ENCODE results near the gene USP2. TPM values are rescaled to one million over a fixed set of nuclear protein-coding genes. Genes with fewer than 3 reads are reported as not detected.

Gene USP2
- 0.29 and 0.83 TPM in 2 replicates for total RNA-seq

GRCh38 chr11:119381181-119381988, at the start of gene USP2:
Gene USP2 (minus strand): TSS chr11:119381690. CDS start chr11:119373480, 8,210 bp downstream.

GRCh38 chr11:119422809-119423508, 41.5 kb upstream of the USP2 start, which contains the start of gene THY1:
Gene THY1 (minus strand): TSS chr11:119423172. CDS start chr11:119420905, 2,267 bp downstream.

GRCh38 chr11:119346605-119347004, 34.9 kb downstream of the USP2 start, which contains the start of gene MFRP:
Gene MFRP (minus strand): TSS chr11:119346705. CDS start chr11:119346513, 192 bp downstream.

GRCh38 chr11:119340335-119341221, 40.9 kb downstream of the USP2 start, which contains the start of gene C1QTNF5:
Gene C1QTNF5 (minus strand): TSS chr11:119340883. CDS start chr11:119340397, 486 bp downstream.

GRCh38 chr11:119334174-119334930, 47.1 kb downstream of the USP2 start, which contains the start of gene RNF26:
Gene RNF26 (plus strand): TSS chr11:119334527. CDS start chr11:119335123, 596 bp downstream.

GRCh38 chr11:119316729-119317591, 64.5 kb downstream of the USP2 start, which contains the start of gene MCAM:
Gene MCAM (minus strand): TSS chr11:119317130. CDS start chr11:119317101, 29 bp downstream.

Other genes starting within 250 kb of the USP2 start
- under 0.01 and 0.17 TPM in 2 replicates for gene ABCG4, start 232.6 kb downstream of the USP2 start, total RNA-seq
- 20.8 and 29.9 TPM in 2 replicates for gene NLRX1, start 213.0 kb downstream of the USP2 start, total RNA-seq
- not detected in 2 replicates for gene NHERF4, start 196.2 kb downstream of the USP2 start, total RNA-seq
- 9.6 and 11.5 TPM in 2 replicates for gene CBL, start 175.4 kb downstream of the USP2 start, total RNA-seq
- 2.3 and 9.7 TPM in 2 replicates for gene MCAM, start 64.6 kb downstream of the USP2 start, total RNA-seq
- gene RNF26, start 47.2 kb downstream of the USP2 start, total RNA-seq: 11.1 and 14.7 TPM in 2 replicates
- 12.1 and 29.8 TPM in 2 replicates for gene C1QTNF5, start 40.8 kb downstream of the USP2 start, total RNA-seq
- under 0.01 TPM in 2 replicates for gene MFRP, start 35.0 kb downstream of the USP2 start, total RNA-seq
- 52.1 and 286 TPM in 2 replicates for gene THY1, start 41.5 kb upstream of the USP2 start, total RNA-seq

Measured in smooth muscle cell of trachea (primary cell).